GM23248 (cell line): ENCODE data around the gene CACNG1.

Experiments used
- EZH2 ChIP-seq: fragments of 200-600 bp; sonication (generic); IDR thresholded peaks from 2 replicates; pipeline ENCODE4 v1.6.1; 2018; ENCODE audit warnings: antibody characterized with exemption, mild to moderate bottlenecking; ENCODE audit not compliant: insufficient read depth, poor library complexity, severe bottlenecking
- EZH2phosphoT487 ChIP-seq: fragments of 200-600 bp; sonication (generic); IDR thresholded peaks from 2 replicates; pipeline ENCODE4 v1.6.1; 2018; ENCODE audit warnings: antibody characterized with exemption, moderate library complexity, mild to moderate bottlenecking, low read depth; ENCODE audit not compliant: insufficient read depth

DNA sequence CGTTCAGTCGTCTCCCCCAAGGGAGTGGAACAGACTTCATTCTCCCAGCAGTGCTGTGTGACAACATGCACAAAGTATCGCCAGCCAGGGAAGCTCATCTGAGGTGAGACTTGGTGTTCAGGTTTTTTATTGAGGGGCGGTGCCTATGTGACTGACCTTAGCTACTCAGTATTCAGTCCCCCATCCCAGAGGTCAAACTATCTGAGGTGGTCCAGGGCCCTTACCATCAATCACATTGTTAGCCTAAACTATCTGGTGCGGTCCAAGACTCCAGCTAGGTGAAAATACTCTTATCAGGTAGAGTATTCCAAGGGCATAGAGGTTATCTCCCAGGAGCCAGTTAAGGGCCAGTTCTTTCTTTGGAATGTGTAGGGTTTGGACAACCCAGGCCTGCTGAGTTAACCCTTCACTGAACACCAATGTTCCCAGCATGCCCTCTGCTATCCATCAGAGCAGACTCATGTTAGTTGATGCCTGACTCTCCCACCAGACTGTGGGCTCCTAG, 5.4 kb upstream of the CACNG1 start:
- TF ChIP-seq EZH2 (no peak), EZH2phosphoT487 (no peak)
